T-helper 1 cell treated with Interleukin-12 subunit alpha and Interleukin-12 subunit beta and Interleukin-4 antibody, amounts not matched to agents 30 ng/mL and 1 ng/mL, for 36 hours (primary cell): ENCODE results near the gene MRPS2. TPM values are rescaled to one million over a fixed set of nuclear protein-coding genes. Genes with fewer than 3 reads are reported as not detected.

Experiments used
- intact Hi-C: fragments of 100-400 bp; cut with micrococcal nuclease; formaldehyde crosslinking; loops from one replicate; pipeline ENCODE4 v1.15.1; 2024
- total RNA-seq: library from RNA; stranded (reverse); gene quantifications from 2 replicates; pipeline ENCODE4 v1.2.3, GENCODE V29; 2022

The MRPS2 gene
- total RNA-seq, 1 donor from 2014 or later, result 37.0 TPM

DNA sequence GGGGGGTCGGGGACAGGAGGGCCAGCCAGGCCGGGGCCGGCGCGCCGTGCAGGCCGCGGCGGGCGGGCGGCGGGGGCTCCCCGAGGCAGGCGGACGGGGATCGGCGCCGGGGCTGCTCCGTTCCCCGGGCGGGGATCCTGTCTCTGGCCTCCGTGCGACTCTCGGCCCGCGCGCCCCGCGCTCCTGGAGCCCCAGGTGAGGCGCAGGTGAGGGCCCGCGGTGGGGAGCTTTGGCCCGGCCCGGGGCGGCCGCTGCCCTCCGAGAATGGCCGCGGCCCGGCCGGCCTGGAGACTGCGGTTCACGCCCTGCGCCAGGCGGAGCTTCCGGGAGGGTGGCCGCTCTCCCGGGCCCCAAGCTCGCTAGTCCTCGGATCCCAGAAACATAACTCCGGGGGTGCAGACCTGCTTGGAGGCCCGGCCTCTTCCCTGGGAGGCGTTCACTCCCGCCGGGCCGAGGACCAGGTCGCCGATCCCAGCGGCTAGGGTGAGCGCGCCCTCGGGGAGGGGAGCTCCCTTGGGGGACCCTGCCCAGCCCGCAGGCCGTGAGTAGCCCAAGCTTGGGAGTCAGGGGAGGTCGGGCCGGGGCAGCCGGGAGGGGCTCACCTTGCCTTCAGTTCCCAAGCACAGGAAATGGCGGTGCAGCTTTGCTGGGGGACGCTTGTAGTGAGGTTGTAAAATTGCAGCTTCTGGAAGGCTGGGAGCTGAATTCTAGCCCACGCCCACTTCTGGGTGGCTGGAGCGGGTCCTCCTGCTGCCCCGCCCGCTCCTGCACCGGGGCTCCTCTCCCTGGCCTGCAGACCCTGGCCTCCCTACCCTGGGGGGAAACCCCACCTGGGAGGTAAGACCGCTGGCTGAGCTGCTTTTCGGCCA is 20.2 kb upstream of the MRPS2 start:
- intact Hi-C loops, result no loop called here

DNA sequence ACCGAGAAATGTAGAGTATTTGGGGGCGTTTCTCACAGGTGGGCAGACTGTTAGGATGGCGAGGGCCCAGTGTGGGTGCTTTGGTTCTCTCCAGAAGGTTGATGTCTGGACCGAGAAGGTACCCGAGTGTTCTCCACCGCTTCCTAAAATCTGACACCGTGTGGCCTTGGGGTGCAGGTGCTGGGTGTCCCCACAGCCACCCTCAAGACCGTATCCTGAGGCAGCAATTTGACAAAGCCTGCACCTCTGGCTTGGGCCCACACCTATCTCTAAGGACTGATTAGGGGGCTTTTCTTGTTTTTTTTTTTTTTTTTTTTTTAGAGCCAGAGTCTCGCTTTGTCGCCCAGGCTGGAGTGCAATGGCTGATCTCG is 19.6 kb upstream of the MRPS2 start:
- intact Hi-C loops, result no loop called here

GRCh38 chr9:135482015-135482754 is 18.3 kb upstream of the MRPS2 start:
- intact Hi-C loops, result no loop called here

GRCh38 chr9:135484460-135485277 is 15.8 kb upstream of the MRPS2 start:
- intact Hi-C loops, result no loop called here

DNA sequence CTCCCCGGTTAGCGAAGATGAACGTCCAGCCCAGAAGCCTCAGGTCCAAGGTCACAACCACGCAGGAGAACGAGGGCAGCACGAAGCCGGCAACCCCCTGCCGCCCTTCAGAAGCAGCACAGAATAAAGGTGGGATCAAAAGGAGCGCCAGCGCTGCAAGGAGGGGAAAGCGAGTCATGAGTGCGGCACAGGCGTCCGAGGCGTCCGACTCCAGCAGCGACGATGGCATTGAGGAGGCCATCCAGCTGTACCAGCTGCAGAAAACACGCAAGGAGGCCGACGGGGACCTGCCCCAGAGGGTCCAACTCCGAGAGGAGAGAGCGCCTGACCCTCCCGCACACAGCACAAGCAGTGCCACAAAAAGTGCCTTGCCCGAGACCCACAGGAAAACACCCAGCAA is 15.1 kb upstream of the MRPS2 start:
- intact Hi-C loops, result no loop called here

GRCh38 chr9:135485832-135486231 is 14.7 kb upstream of the MRPS2 start:
- intact Hi-C loops, result no loop called here

DNA sequence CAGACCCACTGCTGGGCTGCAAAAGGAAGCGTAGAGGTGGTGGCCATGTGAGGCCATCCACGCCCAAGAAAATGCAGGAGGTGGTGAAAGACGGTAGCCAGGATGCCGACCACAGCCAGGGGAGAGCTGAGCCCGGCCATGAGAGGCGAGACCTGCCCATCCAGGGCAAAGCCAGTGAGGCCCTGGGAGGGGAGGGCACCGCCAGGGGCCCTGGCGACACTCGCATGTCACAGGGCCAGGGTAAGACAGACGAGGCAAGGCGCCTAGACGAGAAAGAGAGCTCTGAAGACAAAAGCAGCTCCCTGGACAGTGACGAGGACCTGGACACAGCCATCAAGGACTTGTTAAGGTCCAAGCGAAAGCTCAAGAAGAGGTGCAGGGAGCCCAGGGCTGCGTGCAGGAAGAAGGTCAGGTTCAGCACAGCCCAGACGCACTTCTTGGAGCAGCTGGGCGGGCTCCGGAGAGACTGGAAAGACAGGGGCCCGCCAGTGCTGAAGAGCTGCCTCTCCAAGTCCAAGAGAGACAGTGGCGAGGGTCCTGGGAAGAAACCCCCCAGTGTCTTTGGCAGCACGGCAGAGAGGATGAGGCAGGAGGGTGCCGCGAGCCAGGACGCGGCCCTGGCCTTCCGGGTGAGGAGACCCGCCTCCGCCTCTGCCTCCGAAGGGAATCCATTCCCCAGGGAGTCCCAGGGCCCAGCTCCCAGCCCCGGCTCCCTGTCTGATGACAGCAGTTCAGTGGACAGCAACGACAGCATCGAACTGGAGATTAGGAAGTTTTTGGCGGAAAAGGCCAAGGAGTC is 14.0 kb upstream of the MRPS2 start:
- intact Hi-C loops, result no loop called here

GRCh38 chr9:135487281-135488012 is 13.0 kb upstream of the MRPS2 start:
- intact Hi-C loops, result no loop called here

DNA sequence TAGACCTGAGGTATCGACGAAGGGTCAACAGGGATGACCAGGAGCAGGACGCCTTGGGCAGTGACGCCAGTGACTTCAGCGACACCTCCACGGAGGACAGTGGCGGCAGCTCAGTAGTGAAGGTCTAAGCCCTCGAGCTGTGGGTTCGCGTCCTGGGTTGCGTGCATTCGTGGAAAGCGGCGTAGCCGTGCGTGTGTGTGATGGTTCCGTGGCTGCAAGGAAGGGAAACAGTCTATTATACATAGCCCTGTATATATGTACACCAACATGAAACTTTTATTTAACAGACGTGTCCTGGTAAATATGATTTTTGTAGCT is 12.5 kb upstream of the MRPS2 start:
- intact Hi-C loops, result no loop called here

GRCh38 chr9:135488527-135488926 is 12.0 kb upstream of the MRPS2 start:
- intact Hi-C loops, result no loop called here

DNA sequence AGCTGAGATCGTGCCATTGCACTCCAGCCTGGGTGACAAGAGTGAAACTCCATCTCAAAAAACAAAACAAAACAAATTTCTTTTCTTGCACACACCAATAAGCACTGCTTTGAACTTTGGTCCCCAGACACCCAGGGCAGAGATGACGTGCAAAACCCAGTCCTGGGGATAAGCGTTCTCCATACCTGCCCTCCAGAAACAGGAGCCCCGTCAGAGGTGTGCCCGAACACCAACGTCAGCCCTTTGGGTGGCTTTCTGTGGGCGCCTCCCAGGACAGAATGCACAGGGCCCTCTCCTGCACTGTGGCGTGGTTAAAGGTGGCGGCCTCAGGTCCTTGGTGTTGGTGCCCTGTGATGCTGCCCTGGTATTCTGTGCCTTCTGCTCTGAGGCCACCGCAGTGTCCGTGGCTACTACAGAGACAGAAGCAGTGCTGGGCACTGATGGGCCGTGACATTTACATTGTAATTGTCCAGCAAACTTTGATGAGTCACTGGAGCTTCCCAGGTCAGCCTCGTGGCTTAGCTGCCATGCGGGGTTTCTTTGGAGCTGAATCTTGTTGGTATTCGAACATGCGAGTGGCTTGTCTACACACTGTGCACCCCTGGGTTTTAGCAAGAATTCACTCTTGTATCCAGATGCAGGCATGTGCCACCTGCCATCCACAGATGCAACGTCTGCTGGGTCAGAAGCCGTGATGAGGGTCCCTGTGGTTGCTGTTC is 11.1 kb upstream of the MRPS2 start:
- intact Hi-C loops, result no loop called here

- intact Hi-C loops, result no loop called here
Measured at GRCh38 chr9:135490166-135490870, 10.2 kb upstream of the MRPS2 start.

DNA sequence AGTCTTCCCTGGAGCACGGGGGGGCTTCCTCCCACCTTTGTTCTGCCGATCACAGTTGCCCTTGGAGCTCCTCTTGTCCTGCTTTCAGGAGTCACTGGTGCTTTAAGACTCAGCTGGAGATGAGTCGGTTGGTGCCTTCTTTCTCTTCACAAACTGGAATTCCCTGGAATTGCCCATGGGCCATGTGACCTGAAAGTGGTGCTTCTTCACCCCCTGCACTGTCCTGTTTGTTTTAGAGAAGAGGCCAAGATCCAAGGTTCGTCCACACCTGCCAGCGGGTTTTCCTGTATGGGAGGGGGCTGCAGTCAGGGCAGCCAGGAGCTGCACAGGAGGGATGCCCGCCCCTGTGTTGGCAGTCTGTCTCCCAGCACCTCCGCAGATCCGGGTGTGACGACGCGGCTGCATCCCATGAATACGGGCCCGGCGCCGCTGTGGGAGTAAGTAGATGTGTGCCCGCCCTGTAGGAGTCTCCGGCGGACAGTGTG is 9.5 kb upstream of the MRPS2 start:
- intact Hi-C loops, result no loop called here

- intact Hi-C loops, result no loop called here
Measured at GRCh38 chr9:135491764-135492163, 8.7 kb upstream of the MRPS2 start.

DNA sequence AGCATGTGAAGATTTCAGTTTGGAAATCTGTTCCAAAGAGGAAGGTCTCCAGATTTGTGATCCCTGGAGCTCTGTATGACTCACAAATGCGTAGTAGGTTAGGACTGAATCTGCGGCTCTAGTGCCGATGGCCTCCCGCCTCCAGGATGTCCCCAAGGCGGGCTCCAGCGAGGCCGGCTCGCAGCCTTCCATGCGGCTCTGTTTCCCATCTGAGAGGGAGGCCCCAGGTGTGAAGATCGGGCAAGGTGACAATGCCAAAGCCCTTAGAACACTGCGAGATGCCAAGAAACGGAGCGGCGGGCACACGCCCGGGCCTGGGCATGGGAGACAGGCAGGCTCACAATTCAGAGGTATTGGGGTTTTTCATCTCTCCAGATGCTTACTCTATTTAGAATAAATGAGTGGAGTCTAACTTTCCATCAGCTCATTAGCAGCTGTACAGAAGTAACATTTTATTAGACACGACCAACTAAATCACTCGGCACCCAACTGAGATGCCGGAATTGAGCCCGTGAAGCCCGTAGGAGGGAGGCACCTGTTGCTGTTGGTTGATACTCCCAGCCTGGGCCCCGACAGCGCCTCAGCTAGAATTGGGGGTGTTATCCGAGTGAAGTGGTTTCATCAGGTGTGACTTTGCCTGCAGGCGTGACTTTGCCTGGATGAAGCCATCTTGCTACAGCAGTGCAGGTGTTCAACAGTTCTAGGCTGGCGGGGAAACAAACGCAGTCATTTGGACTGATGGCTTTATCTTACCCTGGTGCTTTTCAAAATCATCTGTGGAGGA is 7.4 kb upstream of the MRPS2 start:
- intact Hi-C loops, result no loop called here

- intact Hi-C loops, result no loop called here
Measured at GRCh38 chr9:135494791-135495559, 5.5 kb upstream of the MRPS2 start.

GRCh38 chr9:135498381-135499126 is 1.9 kb upstream of the MRPS2 start:
- intact Hi-C loops, result no loop called here
